ENCODE measurements around the gene CISTR.

CISTR gene

DNA sequence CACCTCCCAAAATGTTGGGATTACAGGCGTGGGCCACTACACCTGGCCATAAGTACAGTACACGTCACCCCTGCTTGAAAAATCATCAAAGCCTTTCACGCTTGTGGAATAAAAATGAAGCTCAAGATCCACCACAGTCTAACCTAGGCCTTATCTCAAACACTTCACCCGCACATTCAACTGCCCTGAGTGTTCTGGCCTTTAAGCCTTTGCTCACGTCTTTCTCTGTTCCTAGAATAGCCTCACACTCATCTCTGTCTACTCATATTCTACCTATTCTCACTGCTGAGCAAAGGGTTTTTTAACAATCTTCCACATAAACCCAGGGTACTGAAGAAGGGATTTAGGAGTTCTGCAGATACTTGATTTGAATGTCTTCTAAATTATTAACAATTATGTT is 34.5 kb downstream of the CISTR start:
- DNase-seq: no peak

DNA sequence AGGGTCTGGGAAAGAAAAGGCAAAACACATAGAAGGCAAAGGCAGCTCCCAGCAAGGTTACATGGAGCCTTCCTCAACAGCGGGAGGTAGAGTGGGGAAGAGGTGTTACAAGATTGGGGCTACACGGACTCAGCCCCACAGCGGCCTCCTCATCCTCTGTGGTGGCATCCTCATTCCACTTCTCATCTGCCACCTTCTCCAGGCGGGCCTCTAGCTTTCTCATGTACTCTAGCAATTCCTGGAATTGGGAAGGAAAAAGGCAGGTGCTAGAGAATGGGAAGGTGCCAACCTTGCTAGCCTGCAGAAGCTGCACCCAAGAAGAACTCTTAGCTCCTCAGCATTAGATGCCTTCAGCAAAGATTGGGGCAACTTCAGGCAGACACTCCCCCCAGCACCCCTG is 37.8 kb downstream of the CISTR start:
- DNase-seq: no peak

DNA sequence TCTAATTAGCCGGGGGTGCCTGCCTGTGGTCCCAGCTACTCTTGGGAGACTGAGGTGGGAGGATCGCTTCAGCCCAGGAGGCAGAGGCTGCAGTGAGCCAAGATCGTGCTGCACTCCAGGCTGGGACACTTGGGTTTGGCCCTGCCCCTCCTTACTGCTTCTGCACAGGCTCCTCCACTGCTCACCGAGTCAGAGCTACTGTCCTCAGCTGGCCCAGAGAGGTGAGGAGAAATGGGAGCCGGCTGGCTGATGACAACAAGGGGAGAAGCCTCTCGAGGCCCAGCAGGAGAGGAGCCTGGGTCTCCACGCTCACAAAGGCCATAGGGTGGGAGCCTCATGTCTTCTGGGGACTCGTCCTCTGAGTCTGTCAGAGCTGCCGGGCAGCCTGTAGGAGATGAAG is 38.3 kb downstream of the CISTR start:
- DNase-seq: no peak

DNA sequence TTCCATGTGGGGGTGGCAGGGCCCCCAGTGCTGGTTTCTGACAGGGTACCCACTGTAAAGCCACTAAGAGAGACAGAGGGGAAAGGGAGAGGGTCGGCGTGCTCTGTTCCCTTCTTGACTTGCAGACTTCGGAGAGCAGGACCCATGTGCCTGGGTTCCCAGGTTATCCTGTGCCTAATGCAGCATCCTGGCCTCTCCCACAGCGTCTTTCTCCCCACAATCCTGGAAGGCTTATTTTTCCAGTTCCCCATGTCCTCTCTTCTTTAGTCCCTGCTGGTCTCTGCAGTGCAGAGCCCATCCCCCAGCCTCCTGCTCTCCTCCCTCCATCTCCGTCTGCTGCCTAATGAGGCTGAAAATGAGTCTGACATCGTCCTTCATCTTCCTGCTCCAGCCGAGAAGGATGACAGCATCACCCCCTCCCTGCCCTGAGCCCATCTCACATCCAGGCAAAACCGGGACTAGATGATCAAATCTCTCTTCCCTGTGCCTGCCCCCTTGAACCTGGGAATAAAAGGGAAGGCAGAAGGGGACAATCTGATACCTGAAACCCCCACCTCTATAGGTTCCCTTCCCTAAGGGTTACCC is 39.6 kb downstream of the CISTR start:
- DNase-seq: no peak

DNA sequence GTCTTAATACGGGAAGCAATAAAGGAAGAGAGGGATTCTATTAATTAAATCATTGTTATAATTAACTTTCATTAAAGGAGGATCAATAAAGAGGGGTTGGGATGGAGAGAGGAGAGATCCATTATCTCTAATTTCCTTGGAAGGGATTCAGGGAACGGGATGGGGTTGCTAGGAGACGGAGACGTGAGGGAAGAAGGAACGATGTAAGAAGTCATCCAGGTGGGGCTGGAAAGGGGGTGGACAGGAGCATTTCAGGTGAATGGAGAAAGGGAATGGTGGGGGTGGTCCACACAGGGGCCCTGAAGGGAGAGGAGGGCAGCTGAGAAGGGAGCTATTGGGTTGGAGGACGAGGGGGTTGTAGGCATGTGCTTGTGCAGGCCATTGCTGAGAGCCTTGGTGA is 41.7 kb downstream of the CISTR start:
- no peak for DNase-seq

DNA sequence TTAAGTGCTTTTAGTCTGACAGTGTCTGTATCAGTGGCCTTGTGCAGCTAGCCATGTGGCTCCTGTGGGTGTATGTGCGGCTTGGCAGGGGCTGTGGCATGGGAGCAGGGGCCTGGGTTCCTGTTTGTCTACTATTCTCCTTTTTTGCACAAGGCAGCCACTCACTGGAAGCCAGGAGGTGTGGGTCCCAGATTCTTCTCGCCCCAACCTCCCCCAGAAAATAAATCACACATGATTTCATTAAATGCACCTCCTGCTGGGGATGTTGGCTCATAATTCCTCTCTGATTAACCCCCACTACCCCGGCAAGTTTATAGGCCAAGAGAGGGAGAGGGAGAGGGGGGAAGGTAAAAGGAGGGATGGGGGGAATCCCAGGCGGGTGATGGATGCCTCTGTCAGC is 42.1 kb downstream of the CISTR start:
- DNase-seq: no peak

DNA sequence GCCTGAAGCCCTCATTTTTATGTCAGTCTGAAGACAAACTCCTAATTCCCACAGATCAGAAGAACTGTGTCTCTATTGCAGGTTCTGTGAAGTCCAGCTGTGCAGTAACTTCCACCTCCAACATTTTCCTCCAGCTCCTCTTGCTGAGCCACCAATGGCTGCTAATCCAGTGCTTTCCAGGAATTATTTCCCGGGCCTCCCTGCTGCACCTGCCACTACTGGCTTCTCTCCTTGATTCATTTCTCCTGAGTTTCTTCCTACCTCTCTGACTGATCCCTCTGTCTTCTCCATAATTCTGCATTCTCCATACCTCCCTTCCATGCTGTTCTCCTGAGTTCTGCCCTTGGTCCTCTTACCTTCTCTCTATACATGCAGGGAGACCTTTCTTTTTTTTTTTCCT is 45.7 kb downstream of the CISTR start:
- DNase-seq: no peak

DNA sequence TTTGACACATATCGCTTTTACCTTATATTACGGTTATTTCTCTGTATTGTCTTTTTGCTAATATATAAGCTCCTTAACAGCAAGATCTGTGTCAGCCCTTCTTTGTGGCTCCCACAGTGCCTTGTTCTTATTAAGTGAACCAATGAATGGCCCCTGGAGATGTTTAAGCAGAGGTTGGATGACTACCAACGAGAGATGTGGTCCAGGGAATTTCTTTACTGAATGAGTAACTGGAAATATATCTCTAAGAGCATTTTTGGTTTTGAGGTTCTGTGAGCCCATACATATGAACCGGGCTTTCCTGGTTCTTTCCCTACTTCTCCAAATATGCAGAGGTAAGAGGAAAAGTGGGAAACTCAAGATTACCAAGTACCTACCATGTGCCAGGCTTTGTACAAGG is 48.0 kb downstream of the CISTR start:
- no peak for DNase-seq

DNA sequence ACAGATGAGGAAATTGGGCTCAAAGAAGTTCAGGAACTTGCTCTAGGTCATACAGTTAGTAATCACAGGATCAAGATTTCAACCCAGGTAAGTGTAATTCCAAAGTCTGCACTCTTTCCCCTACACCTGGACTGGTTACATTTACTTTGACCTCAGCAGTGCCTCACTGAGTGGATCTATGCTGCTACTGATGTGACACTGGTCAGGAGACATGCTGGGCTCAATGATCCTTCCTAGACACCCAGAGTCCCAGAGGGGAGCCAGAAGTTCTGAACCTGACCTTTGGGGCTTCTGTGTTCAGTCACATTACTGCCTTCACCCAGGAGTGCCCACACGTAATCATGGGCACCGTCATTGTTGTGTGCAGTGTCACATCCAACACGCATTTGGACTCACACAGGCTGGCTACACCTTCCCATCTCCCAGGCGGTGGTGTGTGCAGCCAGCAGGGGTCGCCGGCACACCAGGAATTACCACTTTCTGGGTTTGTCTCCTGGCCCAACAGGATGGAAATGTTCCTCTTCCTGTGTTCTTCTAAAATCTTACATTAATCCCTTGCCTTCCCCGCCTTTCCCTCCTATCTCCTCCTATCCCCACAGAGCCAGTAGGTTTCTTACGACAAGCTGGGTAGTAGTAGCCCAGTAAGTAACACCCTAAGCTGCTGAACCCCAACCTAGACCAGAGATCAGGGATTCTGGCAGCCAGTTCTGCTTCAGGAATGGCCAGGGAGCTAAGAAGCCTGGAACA is 50.1 kb downstream of the CISTR start:
- peak; percentile 75 for DNase-seq

DNA sequence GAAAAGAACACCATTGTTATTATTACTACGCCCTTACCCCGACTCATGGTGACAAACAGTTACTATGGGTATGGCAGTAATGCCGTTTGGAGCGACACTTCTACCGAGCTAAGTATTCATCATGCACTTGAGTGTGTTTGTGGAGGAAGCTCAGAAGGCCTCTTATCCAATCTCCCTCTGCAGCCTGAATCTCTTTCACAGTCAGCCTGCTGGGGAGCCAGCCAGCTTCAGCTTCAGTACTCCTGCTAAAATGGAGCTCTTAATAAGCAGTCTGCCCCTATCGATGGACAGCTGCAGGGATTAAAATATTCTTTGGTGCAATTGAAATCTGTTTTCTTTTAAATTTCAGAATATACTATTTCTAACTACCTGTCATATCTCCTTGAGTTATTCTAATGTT is 51.2 kb downstream of the CISTR start:
- no peak for DNase-seq

DNA sequence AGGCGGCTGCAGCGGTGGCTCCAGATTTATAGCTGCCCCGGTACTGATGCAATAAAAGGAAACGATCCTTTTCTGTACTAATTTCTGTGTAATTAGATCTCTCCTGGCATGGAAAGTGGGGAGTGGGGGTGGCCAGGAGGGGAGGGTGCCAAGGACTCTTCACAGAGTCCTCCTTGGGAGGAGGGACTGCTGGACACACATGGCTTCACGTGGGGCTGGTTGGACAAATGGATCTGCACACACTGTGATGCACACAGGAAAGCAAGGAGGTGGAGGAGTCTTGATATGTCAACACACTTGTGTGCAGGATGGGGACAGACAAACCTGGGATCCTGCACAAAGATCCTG is 52.1 kb downstream of the CISTR start:
- DNase-seq: no peak

DNA sequence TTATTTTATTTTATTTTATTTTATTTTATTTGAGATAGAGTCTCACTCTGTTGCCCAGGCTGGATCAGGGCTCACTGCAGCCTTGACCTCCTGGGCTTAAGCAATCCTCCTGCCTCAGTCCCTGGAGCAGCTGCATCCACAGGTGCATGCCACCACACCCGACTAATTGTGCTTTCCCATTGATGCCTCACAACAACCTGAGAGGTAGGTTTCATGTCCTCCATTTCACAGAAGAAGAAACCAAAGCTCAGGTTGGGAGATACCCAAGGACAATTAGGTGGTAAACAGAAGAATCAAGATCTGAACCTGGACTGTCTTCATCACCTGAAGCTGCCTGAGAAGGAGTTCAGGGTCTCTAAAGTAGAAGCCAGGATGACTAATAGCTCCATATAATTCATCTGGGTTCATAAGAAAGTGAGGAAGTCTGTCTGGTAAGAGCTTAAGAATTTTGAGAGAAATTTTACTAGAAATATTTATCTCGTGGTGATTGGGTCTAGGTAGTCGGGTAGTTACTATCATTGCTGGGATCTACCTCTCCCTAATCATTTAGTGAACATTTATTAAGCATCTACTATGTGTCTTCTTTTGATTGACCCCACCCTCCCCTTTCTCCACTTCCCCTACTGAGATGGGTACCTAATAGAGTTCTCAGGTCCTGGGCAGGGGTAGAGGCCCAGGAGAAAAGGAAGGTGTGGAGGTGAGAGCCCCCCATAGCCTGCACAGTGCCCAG is 52.7 kb downstream of the CISTR start:
- no peak for DNase-seq

DNA sequence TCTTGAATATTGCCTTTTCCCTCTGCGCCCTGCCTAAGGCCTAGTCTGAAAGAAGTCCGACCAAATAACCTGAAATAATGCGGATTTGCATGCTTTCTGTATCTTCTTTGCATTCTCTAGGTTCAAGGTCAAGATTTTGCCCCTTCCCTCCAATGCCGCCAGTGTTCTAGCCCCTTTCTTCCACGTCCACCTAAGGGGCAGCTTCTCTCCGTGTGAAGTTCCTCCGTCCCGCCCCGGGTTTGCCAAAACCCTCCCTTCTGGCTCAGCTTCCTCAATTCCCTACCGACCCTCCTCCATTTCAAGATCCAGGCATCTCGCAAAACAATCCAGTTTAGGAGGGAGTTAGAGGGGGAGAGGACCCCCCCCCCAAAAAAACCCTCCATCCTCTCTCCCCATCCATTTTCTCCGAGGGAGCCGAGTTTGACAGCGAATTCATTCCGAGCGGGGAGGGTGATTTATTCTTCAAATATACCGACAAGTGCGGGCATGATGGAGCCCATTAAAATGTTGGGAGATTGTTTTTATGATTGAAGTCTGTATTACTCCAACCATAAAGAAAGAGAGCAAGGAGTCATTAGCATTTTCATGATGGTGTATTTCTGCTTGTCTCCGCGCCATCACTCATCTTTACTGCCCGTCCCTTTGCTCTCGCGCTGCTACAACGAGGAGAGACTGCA is 55.0 kb downstream of the CISTR start:
- no peak for DNase-seq

Data from activated CD4-positive, alpha-beta T cell treated with anti-CD3 and anti-CD28 coated beads, Interleukin-10, Interleukin-2, amounts not matched to agents 100 ng/mL and 50 ng/mL, durations not matched to agents 16 hours and 8 hours (primary cell).